A549 (cell line): Measurements from ENCODE around the gene OSBPL6. TPM values are rescaled to one million over a fixed set of nuclear protein-coding genes. Genes with fewer than 3 reads are reported as not detected.

Experiments used
- ATAC-seq, 2 experiments: fragments of 200-7000 bp in 1 of 2; fragments of >200 bp in 1 of 2; cut with Nextera tagmentation in 1 of 2; cut with Tn5 transposase in 1 of 2; 3 replicates each; pipeline versions ENCODE4 v1.8.0 to v1.9.1; 2018 to 2020; ENCODE audit warnings: mild to moderate bottlenecking in 1 of 2, moderate library complexity in 1 of 2
- CTCF ChIA-PET: fragments of 300-600 bp; sonication (Branson Sonifier 250); formaldehyde crosslinking; extraction: SDS; loops from one replicate; lab custom pipeline; 2021; ENCODE audit warnings: antibody characterized with exemption, inconsistent platforms; lab: Yijun Ruan, JAX
- POLR2A ChIA-PET: fragments of 350-600 bp; formaldehyde crosslinking; extraction: SDS; loops from one replicate; lab custom pipeline; 2021; ENCODE audit warnings: antibody characterized with exemption, inconsistent platforms; lab: Yijun Ruan, JAX
- DNase-seq, 2 experiments: peaks; one replicate each; pipeline versions ENCODE4 v3.0.0 to v3.0.0-alpha.2; 2011 to 2016; ENCODE audit warnings: low read depth in 1 of 2, low spot score in 1 of 2
- FAIRE-seq: peaks from 2 replicates; lab custom pipeline; 2011; peaks lifted over from hg19 to GRCh38; lab: Jason Lieb, UNC
- H3K27ac ChIP-seq, 2 experiments: fragments of >200 bp; sonication (Bioruptor Twin); formaldehyde crosslinking; 3 replicates each; pipeline ENCODE4 v1.5.1; 2016 to 2017
- H3K4me1 ChIP-seq: fragments of >200 bp; sonication (Bioruptor Twin); formaldehyde crosslinking; 3 replicates; pipeline ENCODE4 v1.6.1; 2016
- H3K4me2 ChIP-seq: fragments of >200 bp; sonication (Bioruptor Twin); formaldehyde crosslinking; 3 replicates; pipeline ENCODE4 v1.6.1; 2016
- H3K4me3 ChIP-seq: fragments of >200 bp; sonication (Bioruptor Twin); formaldehyde crosslinking; 3 replicates; pipeline ENCODE4 v1.5.1; 2016
- H3K9me3 ChIP-seq: fragments of >200 bp; sonication (Bioruptor Twin); formaldehyde crosslinking; 3 replicates; pipeline ENCODE4 v1.6.1; 2016
- CBX2 ChIP-seq: fragments of 200-600 bp; sonication (generic); IDR thresholded peaks from 2 replicates; pipeline ENCODE4 v1.6.1; 2016; ENCODE audit warnings: low read depth, mild to moderate bottlenecking, borderline replicate concordance
- CEBPB ChIP-seq, 2 experiments: fragments of >200 bp in 1 of 2; sonication (Bioruptor Twin) in 1 of 2; formaldehyde crosslinking in 1 of 2; IDR thresholded peaks; 2 replicates each; pipeline ENCODE4 v1.6.1; 2012 to 2016
- CTCF ChIP-seq: fragments of >200 bp; sonication (Bioruptor Twin); formaldehyde crosslinking; IDR thresholded peaks from 3 replicates; pipeline ENCODE4 v1.5.1; 2016
- FOSL2 ChIP-seq, 2 experiments: fragments of 450-650 bp in 1 of 2; fragments of >200 bp in 1 of 2; sonication (Bioruptor Twin) in 1 of 2; formaldehyde crosslinking; IDR thresholded peaks; 2 replicates each; pipeline versions ENCODE4 v1.5.0 to v1.6.1; 2016 to 2020; ENCODE audit warnings: mild to moderate bottlenecking in 1 of 2, moderate library complexity in 1 of 2
- FOXS1 ChIP-seq: fragments of 250-450 bp; sonication (Bioruptor Pico); IDR thresholded peaks from 2 replicates; pipeline ENCODE4 v1.5.0; 2020; ENCODE audit warnings: mild to moderate bottlenecking, moderate library complexity
- HDAC2 ChIP-seq: fragments of 200-600 bp; sonication (generic); IDR thresholded peaks from 2 replicates; pipeline ENCODE4 v1.6.1; 2016
- HEYL ChIP-seq: fragments of 250-450 bp; sonication (Bioruptor Pico); IDR thresholded peaks from 2 replicates; pipeline ENCODE4 v1.8.0; 2021; ENCODE audit warnings: mild to moderate bottlenecking, moderate library complexity
- HOXA7 ChIP-seq: fragments of 250-450 bp; sonication (Bioruptor Pico); IDR thresholded peaks from 2 replicates; pipeline ENCODE4 v1.5.0; 2020; ENCODE audit warnings: mild to moderate bottlenecking, moderate library complexity
- HOXB5 ChIP-seq: fragments of 250-450 bp; sonication (Bioruptor Pico); IDR thresholded peaks from 2 replicates; pipeline ENCODE4 v1.5.0; 2020; ENCODE audit warnings: mild to moderate bottlenecking, moderate library complexity
- KDM1A ChIP-seq: fragments of 200-600 bp; sonication (generic); IDR thresholded peaks from 2 replicates; pipeline ENCODE4 v1.6.1; 2016; ENCODE audit warnings: low read depth, mild to moderate bottlenecking
- KDM5A ChIP-seq: fragments of 200-600 bp; sonication (generic); IDR thresholded peaks from 2 replicates; pipeline ENCODE4 v1.6.1; 2016; ENCODE audit warnings: antibody characterized with exemption, mild to moderate bottlenecking
- MAFK ChIP-seq: fragments of 450-650 bp; IDR thresholded peaks from 2 replicates; pipeline ENCODE4 v1.6.1; 2014; ENCODE audit not compliant: partially characterized antibody
- NR3C1 ChIP-seq: fragments of >200 bp; sonication (Bioruptor Twin); formaldehyde crosslinking; IDR thresholded peaks from 3 replicates; pipeline ENCODE4 v1.6.1; 2017
- POLR2A ChIP-seq: IDR thresholded peaks from 2 replicates; pipeline ENCODE4 v1.6.1; 2012; ENCODE audit warnings: mild to moderate bottlenecking, low read length
- RARB ChIP-seq: fragments of 250-450 bp; sonication (Bioruptor Pico); IDR thresholded peaks from 2 replicates; pipeline ENCODE4 v1.8.0; 2021; ENCODE audit warnings: mild to moderate bottlenecking, moderate library complexity
- SMC3 ChIP-seq: fragments of >200 bp; sonication (Bioruptor Twin); formaldehyde crosslinking; IDR thresholded peaks from 3 replicates; pipeline ENCODE4 v1.6.1; 2018; ENCODE audit warnings: inconsistent platforms
- SREBF2 ChIP-seq: fragments of 450-650 bp; IDR thresholded peaks from 2 replicates; pipeline ENCODE4 v1.6.1; 2014; ENCODE audit warnings: mild to moderate bottlenecking, moderate library complexity
- TFCP2L1 ChIP-seq: fragments of 250-450 bp; sonication (Bioruptor Pico); IDR thresholded peaks from 2 replicates; pipeline ENCODE4 v1.5.0; 2021; ENCODE audit warnings: mild to moderate bottlenecking
- USF2 ChIP-seq: fragments of 450-650 bp; IDR thresholded peaks from 2 replicates; pipeline ENCODE4 v1.6.1; 2014; ENCODE audit warnings: antibody characterized with exemption
- ZC3H11A ChIP-seq: fragments of 450-650 bp; IDR thresholded peaks from 2 replicates; pipeline ENCODE4 v1.6.1; 2014; ENCODE audit warnings: antibody characterized with exemption, mild to moderate bottlenecking
- ZSCAN20 ChIP-seq: fragments of 250-450 bp; sonication (Bioruptor Pico); IDR thresholded peaks from 2 replicates; pipeline ENCODE4 v1.8.0; 2022; ENCODE audit warnings: mild to moderate bottlenecking, moderate library complexity
- WGBS: methylation state at CpG from one replicate; pipeline ENCODE4 v1.1.6; 2017; ENCODE audit errors: missing lambda C conversion rate; 5-methylcytosine and 5-hydroxymethylcytosine counted together
- polyA plus RNA-seq, 4 experiments: library from polyadenylated mRNA; depleted of rRNA in 3 of 4; stranded (reverse); fragments of >200 nt; fragmentation: RNase III in 1 of 4; extraction: RNeasy Plus Mini Kit Qiagen cat#74134 plus additional on column Dnase treatment in 1 of 4; gene quantifications; 2 replicates in 3 of 4; 3 replicates in 1 of 4; pipeline ENCODE4 v1.2.3, GENCODE V29; 2011 to 2017
- TF ChIP-seq, protein P1 (sequence below): IDR thresholded peaks from 2 replicates; pipeline ENCODE4 v1.6.1; 2012; ENCODE audit warnings: low read depth, borderline replicate concordance

The OSBPL6 gene
- polyA plus RNA-seq, 2 of the 4 experiments (the other 2 are of a cell fraction): 2.9 to 8.2 TPM

DNA sequence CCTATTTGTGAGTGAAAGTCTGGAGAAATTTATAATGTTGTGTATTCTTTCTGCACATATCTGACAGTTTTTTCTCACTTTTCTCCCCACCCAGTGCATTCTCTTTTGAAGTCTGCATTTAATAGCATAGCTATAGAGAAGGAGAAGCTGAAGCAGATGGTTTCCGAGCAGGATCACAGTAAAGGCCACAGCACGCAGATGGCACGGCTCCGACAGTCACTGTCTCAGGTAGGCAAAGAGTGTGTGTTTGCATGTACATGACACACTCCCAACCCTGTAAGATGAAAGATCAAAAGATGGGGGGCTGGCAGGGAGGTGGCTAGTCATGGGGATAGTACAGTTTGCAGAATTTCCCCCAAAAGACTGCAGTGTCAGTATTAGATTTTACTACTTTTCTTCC, 167.3 kb downstream of the OSBPL6 start:
- FAIRE-seq (no peak), ATAC-seq (no peak), DNase-seq (no peak)
- TF ChIP-seq HEYL (CRISPR knock-in tag): no peak
- no peak for TF ChIP-seq HOXA7 (CRISPR knock-in tag)
- no peak for TF ChIP-seq NR3C1
- TF ChIP-seq USF2: no peak
- TF ChIP-seq KDM5A: no peak
- no peak for TF ChIP-seq POLR2A
- TF ChIP-seq MAFK: no peak
- no peak for TF ChIP-seq TFCP2L1
- TF ChIP-seq HDAC2: no peak
- TF ChIP-seq ZSCAN20 (CRISPR knock-in tag): no peak
- no peak for TF ChIP-seq SMC3
- no peak for TF ChIP-seq CEBPB (IDR thresholded peaks at IDR 0.05)
- no peak for TF ChIP-seq KDM1A
- no peak for TF ChIP-seq RARB (CRISPR knock-in tag)
- TF ChIP-seq CBX2: no peak
- TF ChIP-seq ZC3H11A: no peak
- Histone ChIP-seq H3K9me3 (peaks cover 14% of the 10 kb centered on the region; the same call in 2 of the 3 replicates), H3K4me1 (peaks cover 5% of the 10 kb centered on the region; the same call in 2 of the 3 replicates), H3K27ac (no peak overlapping the region), H3K4me3 (no peak overlapping the region), H3K4me2 (no peak overlapping the region)
- CTCF ChIA-PET: no interaction called here
- WGBS: 96% methylated on average over 4 of the region's 4 CpGs
- POLR2A ChIA-PET: no interaction called here

- peaks cover 5% of the 10 kb centered on the region; the same call in 2 of the 3 replicates for H3K4me1 ChIP-seq
- POLR2A ChIA-PET: no interaction called here
- H3K9me3 ChIP-seq: peaks cover 9% of the 10 kb centered on the region; the same call in 2 of the 3 replicates
- H3K27ac ChIP-seq: peak overlapping the region; percentile 28 to 45; a peak in 2 of 6 replicates
- DNase-seq (peak; percentile 7 to 43), ATAC-seq (peak; percentile 86 to 93), FAIRE-seq (no peak)
- H3K4me3 ChIP-seq: no peak overlapping the region
- H3K4me2 ChIP-seq: peak overlapping the region; percentile 5; the same call in 1 of the 3 replicates
- no peak for TF ChIP-seq CTCF
- TF ChIP-seq FOSL2 (IDR thresholded peaks at IDR 0.05): no peak
- 0 out of 2 replicates have a peak, but pooled peaks have one; percentile 18 for TF ChIP-seq FOSL2 (CRISPR knock-in tag; IDR thresholded peaks at IDR 0.05)
- TF ChIP-seq, protein P1, sequence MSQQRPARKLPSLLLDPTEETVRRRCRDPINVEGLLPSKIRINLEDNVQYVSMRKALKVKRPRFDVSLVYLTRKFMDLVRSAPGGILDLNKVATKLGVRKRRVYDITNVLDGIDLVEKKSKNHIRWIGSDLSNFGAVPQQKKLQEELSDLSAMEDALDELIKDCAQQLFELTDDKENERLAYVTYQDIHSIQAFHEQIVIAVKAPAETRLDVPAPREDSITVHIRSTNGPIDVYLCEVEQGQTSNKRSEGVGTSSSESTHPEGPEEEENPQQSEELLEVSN: no peak
- peak; percentile 52 to 58; a peak in 3 of 4 replicates for TF ChIP-seq CEBPB (IDR thresholded peaks at IDR 0.05)
- TF ChIP-seq SREBF2: no peak
- no peak for TF ChIP-seq FOXS1 (CRISPR knock-in tag)
- TF ChIP-seq, all 56 proteins: peak for 2
- WGBS: 32% methylated on average over 7 of the region's 7 CpGs
- CTCF ChIA-PET: no interaction called here
These were observed 168.9 kb downstream of the OSBPL6 start for GRCh38 chr2:178363252-178363651.

GRCh38 chr2:178365116-178365515, 170.8 kb downstream of the OSBPL6 start:
- Histone ChIP-seq H3K9me3 (no peaks in the 10 kb centered on the region), H3K4me1 (peaks cover 5% of the 10 kb centered on the region; the same call in 2 of the 3 replicates), H3K4me3 (no peak overlapping the region), H3K27ac (no peak overlapping the region), H3K4me2 (no peak overlapping the region)
- no peak for DNase-seq
- no peak for FAIRE-seq
- WGBS: 62% methylated on average over 2 of the region's 2 CpGs
- ChIA-PET CTCF (interaction anchor here (1.0 to 1.4 kb wide), 3 partner anchors 32 to 50 kb away, joined by 3 to 5 read pairs (median 5); no protein-coding TSS in a partner anchor), POLR2A (no interaction called here)
- no peak for TF ChIP-seq HOXB5 (CRISPR knock-in tag)
- peak; percentile 71 for TF ChIP-seq MAFK
- ATAC-seq: no peak
